Activated T-cell treated with anti-CD3 and anti-CD28 coated beads for 4 hours (primary cell): ENCODE measurements around the gene LRRFIP1.
"Not testable (repeated sequence)": the region's sequence is repeated elsewhere in the genome, so short reads cannot be mapped to it uniquely, and the experiment has no call there.

Source experiments
- DNase-seq: peaks from one replicate; pipeline ENCODE4 v3.0.0-alpha.2; 2020

The LRRFIP1 gene

GRCh38 chr2:237754182-237754581 is 126.8 kb downstream of the LRRFIP1 start:
- DNase-seq = no peak

GRCh38 chr2:237754626-237755248 is 127.3 kb downstream of the LRRFIP1 start:
- no peak for DNase-seq

- DNase-seq = no peak
Observed at GRCh38 chr2:237757616-237758015, 130.2 kb downstream of the LRRFIP1 start.

- no peak for DNase-seq
Observed at GRCh38 chr2:237758185-237758584, 130.8 kb downstream of the LRRFIP1 start.

- no peak for DNase-seq
Observed at GRCh38 chr2:237759176-237759575, 131.8 kb downstream of the LRRFIP1 start.

- no peak for DNase-seq
Observed at GRCh38 chr2:237760506-237761502, 133.4 kb downstream of the LRRFIP1 start.

GRCh38 chr2:237762291-237763182 is 135.2 kb downstream of the LRRFIP1 start:
- not testable (repeated sequence) for DNase-seq

GRCh38 chr2:237763812-237764211 is 136.4 kb downstream of the LRRFIP1 start:
- no peak for DNase-seq

- not testable (repeated sequence) for DNase-seq
Observed at GRCh38 chr2:237765122-237765521, 137.7 kb downstream of the LRRFIP1 start.

GRCh38 chr2:237765875-237766274 is 138.5 kb downstream of the LRRFIP1 start:
- DNase-seq = no peak

GRCh38 chr2:237766340-237766739 is 139.0 kb downstream of the LRRFIP1 start:
- no peak for DNase-seq

- no peak for DNase-seq
Observed at GRCh38 chr2:237772513-237772912, 145.1 kb downstream of the LRRFIP1 start.

GRCh38 chr2:237773826-237774225 is 146.4 kb downstream of the LRRFIP1 start:
- no peak for DNase-seq

GRCh38 chr2:237774811-237775553 is 147.6 kb downstream of the LRRFIP1 start:
- DNase-seq = peak; percentile 21

- no peak for DNase-seq
Observed at GRCh38 chr2:237779521-237779920, 152.1 kb downstream of the LRRFIP1 start.

GRCh38 chr2:237782181-237782580 is 154.8 kb downstream of the LRRFIP1 start:
- DNase-seq = no peak

- not testable (repeated sequence) for DNase-seq
Observed at GRCh38 chr2:237783678-237784077, 156.3 kb downstream of the LRRFIP1 start.

- no peak for DNase-seq
Observed at GRCh38 chr2:237786936-237787335, 159.5 kb downstream of the LRRFIP1 start.

- DNase-seq = no peak
Observed at GRCh38 chr2:237790353-237790752, 163.0 kb downstream of the LRRFIP1 start.

- DNase-seq = no peak
Observed at GRCh38 chr2:237791977-237792727, 164.8 kb downstream of the LRRFIP1 start.

- DNase-seq = no peak
Observed at GRCh38 chr2:237797253-237797652, 169.9 kb downstream of the LRRFIP1 start.
